Activated B cell treated with CpG ODN at 0.5 μM for 24 hours (primary cell): Measurements from ENCODE around the gene FEZF2. TPM values are rescaled to one million over a fixed set of nuclear protein-coding genes. Genes with fewer than 3 reads are reported as not detected.

Experiments used
- ATAC-seq: fragments of 200-7000 bp; cut with Tn5 transposase; one replicate; pipeline ENCODE4 v1.10.0; 2021; ENCODE audit warnings: low read depth, mild to moderate bottlenecking, moderate library complexity
- CTCF ChIA-PET: fragments of 350-600 bp; sonication (Branson Sonifier 250); formaldehyde crosslinking; loops from one replicate; lab custom pipeline; 2021; ENCODE audit warnings: antibody characterized with exemption; lab: Charles Lee
- POLR2A ChIA-PET: fragments of 350-600 bp; sonication (Branson Sonifier 250); formaldehyde crosslinking; loops from one replicate; lab custom pipeline; 2021; ENCODE audit warnings: antibody characterized with exemption; lab: Charles Lee
- DNase-seq: peaks from one replicate; pipeline ENCODE4 v3.0.0; 2022
- H3K27ac Mint-ChIP-seq: one replicate; pipeline ENCODE4 v1.8.0; 2020; ENCODE audit warnings: mixed read lengths
- H3K27me3 Mint-ChIP-seq: one replicate; pipeline ENCODE4 v1.8.0; 2021; ENCODE audit warnings: mixed read lengths
- H3K36me3 Mint-ChIP-seq: one replicate; pipeline ENCODE4 v1.8.0; 2021; ENCODE audit warnings: low read depth, mixed read lengths
- H3K4me1 Mint-ChIP-seq: one replicate; pipeline ENCODE4 v1.8.0; 2021; ENCODE audit warnings: mixed read lengths
- H3K4me3 Mint-ChIP-seq: one replicate; pipeline ENCODE4 v1.8.0; 2020; ENCODE audit warnings: mild to moderate bottlenecking, mixed read lengths
- H3K9me3 Mint-ChIP-seq: one replicate; pipeline ENCODE4 v1.8.0; 2020; ENCODE audit warnings: mixed read lengths
- CTCF ChIP-seq: fragments of 200-600 bp; IDR thresholded peaks from one replicate; pipeline ENCODE4 v1.8.0; 2022; ENCODE audit warnings: antibody characterized with exemption, mild to moderate bottlenecking
- intact Hi-C: fragments of 100-400 bp; cut with micrococcal nuclease; formaldehyde crosslinking; loops from one replicate; pipeline ENCODE4 v1.15.1; 2024
- total RNA-seq: library from RNA; stranded (reverse); gene quantifications from 2 replicates; pipeline ENCODE4 v1.2.3, GENCODE V29; 2022

FEZF2 gene
- total RNA-seq, 1 donor from 2014 or later: not detected

- Mint-ChIP-seq H3K36me3 (no peaks in the 10 kb centered on the region), H3K9me3 (no peaks in the 10 kb centered on the region), H3K4me3 (no peak overlapping the region), H3K4me1 (no peaks in the 10 kb centered on the region), H3K27ac (no peak overlapping the region), H3K27me3 (peaks cover 61% of the 10 kb centered on the region)
- ATAC-seq (no peak), DNase-seq (no peak)
- CTCF ChIA-PET: no interaction called here
- POLR2A ChIA-PET: no interaction called here
- intact Hi-C loops: no loop called here
- TF ChIP-seq CTCF: no peak
These were observed 5.6 kb downstream of the FEZF2 start for GRCh38 chr3:62367763-62368195.

GRCh38 chr3:62366126-62366484 is 7.2 kb downstream of the FEZF2 start:
- no peak for DNase-seq
- intact Hi-C loops: no loop called here
- Mint-ChIP-seq H3K4me1 (no peaks in the 10 kb centered on the region), H3K4me3 (no peak overlapping the region), H3K9me3 (peaks cover 2% of the 10 kb centered on the region), H3K36me3 (no peaks in the 10 kb centered on the region), H3K27ac (no peak overlapping the region), H3K27me3 (peaks cover 53% of the 10 kb centered on the region)
- ChIA-PET CTCF (no interaction called here), POLR2A (no interaction called here)
- no peak for ATAC-seq
- no peak for TF ChIP-seq CTCF

GRCh38 chr3:62365391-62366125 is 7.8 kb downstream of the FEZF2 start:
- POLR2A ChIA-PET: interaction anchor here (0.7 kb wide), 1 partner anchor 107 kb away, joined by 3 read pairs; no protein-coding TSS in a partner anchor
- intact Hi-C loops: no loop called here

GRCh38 chr3:62364191-62364590 is 9.2 kb downstream of the FEZF2 start:
- TF ChIP-seq CTCF: no peak

More at GRCh38 chr3:62365391-62366125, 7.8 kb downstream of the FEZF2 start:
- CTCF ChIA-PET: no interaction called here
- ATAC-seq: no peak
- no peaks in the 10 kb centered on the region for H3K36me3 Mint-ChIP-seq
- H3K4me1 Mint-ChIP-seq: no peaks in the 10 kb centered on the region
- no peak for TF ChIP-seq CTCF
- no peak for DNase-seq
- no peak overlapping the region for H3K27ac Mint-ChIP-seq
- no peak overlapping the region for H3K4me3 Mint-ChIP-seq
- H3K9me3 Mint-ChIP-seq: peaks cover 2% of the 10 kb centered on the region
- peaks cover 47% of the 10 kb centered on the region for H3K27me3 Mint-ChIP-seq

GRCh38 chr3:62363275-62363674 is 10.1 kb downstream of the FEZF2 start:
- ChIA-PET CTCF (no interaction called here), POLR2A (interaction anchor here (0.7 kb wide), 1 partner anchor 1503 kb away, joined by 7 read pairs; no protein-coding TSS in a partner anchor)
- no peaks in the 10 kb centered on the region for H3K36me3 Mint-ChIP-seq
- H3K4me1 Mint-ChIP-seq: no peaks in the 10 kb centered on the region
- H3K27me3 Mint-ChIP-seq: peaks cover 32% of the 10 kb centered on the region
- H3K9me3 Mint-ChIP-seq: peaks cover 2% of the 10 kb centered on the region
- DNase-seq (no peak), ATAC-seq (no peak)
- TF ChIP-seq CTCF: no peak
- intact Hi-C loops: no loop called here
- no peak overlapping the region for H3K27ac Mint-ChIP-seq
- H3K4me3 Mint-ChIP-seq: no peak overlapping the region

More at GRCh38 chr3:62364191-62364590, 9.2 kb downstream of the FEZF2 start:
- ChIA-PET POLR2A (no interaction called here), CTCF (no interaction called here)
- Mint-ChIP-seq H3K36me3 (no peaks in the 10 kb centered on the region), H3K9me3 (peaks cover 2% of the 10 kb centered on the region), H3K27ac (no peak overlapping the region), H3K4me1 (no peaks in the 10 kb centered on the region), H3K27me3 (peaks cover 37% of the 10 kb centered on the region), H3K4me3 (no peak overlapping the region)
- DNase-seq (no peak), ATAC-seq (no peak)
- intact Hi-C loops: no loop called here
